Heart right ventricle (tissue), 16 donors: ENCODE data around the gene TTBK1. TPM values are rescaled to one million over a fixed set of nuclear protein-coding genes. Genes with fewer than 3 reads are reported as not detected.

ENCODE experiments used
- ATAC-seq, 8 donors: fragments of 200-7000 bp; cut with Tn5 transposase; one replicate each; pipeline ENCODE4 v1.9.1; 2020; ENCODE audit warnings: mild to moderate bottlenecking in 8 of 8, moderate library complexity in 8 of 8, moderate number of reproducible peaks in 1 of 8
- DNase-seq, 2 donors: peaks; one replicate each; pipeline ENCODE4 v3.0.0-alpha.2; 2020
- H3K27ac ChIP-seq, 10 donors: fragments of 200-600 bp; sonication (generic) in 2 of 10; one replicate each; pipeline versions ENCODE4 v1.5.0 to v1.8.0; 2020 to 2022; ENCODE audit warnings: mild to moderate bottlenecking in 3 of 10
- H3K27me3 ChIP-seq, 7 donors: fragments of 200-600 bp; one replicate each; pipeline ENCODE4 v1.8.0; 2021 to 2022; ENCODE audit warnings: mild to moderate bottlenecking in 2 of 7
- H3K36me3 ChIP-seq, 9 donors: fragments of 200-600 bp; sonication (generic) in 1 of 9; one replicate each; pipeline versions ENCODE4 v1.5.0 to v1.8.0; 2020 to 2022; ENCODE audit warnings: mild to moderate bottlenecking in 2 of 9
- H3K4me1 ChIP-seq, 9 donors: fragments of 200-600 bp; sonication (generic) in 1 of 9; one replicate each; pipeline versions ENCODE4 v1.5.0 to v1.8.0; 2020 to 2022; ENCODE audit warnings: mild to moderate bottlenecking in 4 of 9
- H3K4me3 ChIP-seq, 10 donors: fragments of 200-600 bp; sonication (generic) in 2 of 10; one replicate each; pipeline versions ENCODE4 v1.5.0 to v1.8.0; 2020 to 2022; ENCODE audit warnings: mild to moderate bottlenecking in 7 of 10, moderate library complexity in 2 of 10
- H3K9me3 ChIP-seq, 11 donors: fragments of 200-600 bp in 10 of 11; sonication (generic) in 2 of 11; one replicate each; pipeline versions ENCODE4 v1.5.0 to v1.8.0; 2013 to 2022; ENCODE audit warnings: mild to moderate bottlenecking in 2 of 11, control low read depth in 1 of 11, moderate library complexity in 1 of 11
- CTCF ChIP-seq, 9 donors: fragments of 200-600 bp; sonication (generic) in 2 of 9; IDR thresholded peaks; one replicate each; pipeline versions ENCODE4 v1.5.0 to v1.8.0; 2021 to 2022; ENCODE audit warnings: antibody characterized with exemption in 9 of 9, mild to moderate bottlenecking in 5 of 9, moderate library complexity in 1 of 9
- WGBS, 2 donors: extraction: QIAGEN DNeasy Blood & Tissue Kit; methylation state at CpG; one replicate each; pipeline ENCODE4 v1.1.7; 2013; ENCODE audit warnings: inconsistent platforms in 1 of 2; 5-methylcytosine and 5-hydroxymethylcytosine counted together
- intact Hi-C, 10 donors: fragments of 100-400 bp; cut with DNase I; formaldehyde crosslinking; loops; one replicate each; pipeline versions ENCODE4 v1.11.1 to v1.14.2; 2022
- polyA plus RNA-seq, 2 donors: library from polyadenylated mRNA; stranded (reverse); fragments of 200-250 nt; gene quantifications; one replicate each; pipeline ENCODE4 v1.2.3, GENCODE V29; 2013
- total RNA-seq, 10 donors: library from RNA; stranded (reverse); fragmentation: NEBNext Ultra II Directional in 3 of 10; extraction: Animal tissue kit (Norgen Biotek cat#: 25700) in 3 of 10; gene quantifications; one replicate each; pipeline versions ENCODE4 v1.2.1 to v1.2.4, GENCODE V29; 2021 to 2023
- donor health status: Arrhythmogenic right ventricular cardiomyopathy.
- donor health status: ischemic (EF 13 %, LVEDD 7.1; RV severe dilation, severe dysfunction).
- donor health status: healthy with polysubstance abuse.
- donor health status: DM: no; HTN: yes; CAD: no.
- donor health status: DM: no; HTN: no; CAD: no.
- donor health status: ischemic (EF 25% LVEDD 6.9; RV normal size, moderate dysfunction).
- donor health status: ischemic (EF 25% LVEDD 5.7; RV mildly dilated, moderate dysfunction).
- donor health status: healthy.
- donor health status: DM: yes; HTN: yes; CAD: no.
- donor health status: Ischemic cardiomyopathy.
- donor health status: ischemic (EF 35%, LVEDD 5.7; RV mildly dilated, moderate dysfunction).
- donor health status: nonischemic (EF 11% LVEDD 7.7; RV severe dilation, severe dysfunction).
- donor health status: DM: yes; HTN: yes; CAD: no.
- donor health status: PGD.
- donor health status: ischemic (EF 29% LVEDD 5.4; RV normal size, mild dysfunction).
- donor health status: nonischemic (EF 23%, LVEDD 6.1; RV moderate dilation, normal function).

Gene TTBK1
- total and polyA plus RNA-seq, 12 donors = 0.04 to 0.69 (median 0.29) TPM

DNA sequence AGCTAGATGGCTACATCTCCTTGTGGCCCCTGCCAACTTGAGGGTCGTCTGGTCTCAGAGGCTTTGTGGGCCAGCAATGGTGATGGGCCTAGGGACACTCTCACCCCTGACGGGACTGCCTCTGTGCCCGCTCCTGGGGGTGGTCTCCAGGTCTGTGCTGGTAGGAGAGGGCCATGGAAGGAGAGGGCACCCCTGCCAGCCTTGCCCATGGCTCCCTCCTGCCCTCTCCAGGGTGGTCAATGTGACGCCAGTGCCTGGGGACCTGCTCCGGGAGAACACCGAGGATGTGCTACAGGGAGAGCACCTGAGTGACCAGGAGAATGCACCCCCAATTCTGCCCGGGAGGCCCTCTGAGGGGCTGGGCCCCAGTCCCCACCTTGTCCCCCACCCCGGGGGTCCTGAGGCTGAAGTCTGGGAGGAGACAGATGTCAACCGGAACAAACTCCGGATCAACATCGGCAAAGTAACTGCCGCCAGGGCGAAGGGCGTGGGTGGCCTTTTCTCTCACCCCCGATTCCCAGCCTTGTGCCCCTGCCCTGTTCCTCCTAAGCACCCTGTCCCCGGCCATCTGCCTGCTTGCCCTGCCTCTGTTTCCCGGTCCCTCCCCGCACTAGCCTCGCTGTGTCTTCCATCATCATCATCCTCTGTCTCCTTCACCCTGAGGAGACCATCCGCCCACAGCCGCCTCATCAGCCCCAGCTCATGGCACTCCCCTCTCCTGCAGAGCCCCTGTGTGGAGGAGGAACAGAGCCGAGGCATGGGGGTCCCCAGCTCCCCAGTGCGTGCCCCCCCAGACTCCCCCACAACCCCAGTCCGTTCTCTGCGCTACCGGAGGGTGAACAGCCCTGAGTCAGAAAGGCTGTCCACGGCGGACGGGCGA, 15.8 kb downstream of the TTBK1 start:
- 91 to 93% methylated on average over 30 of the region's 30 CpGs for WGBS, 2 donors
- Histone ChIP-seq H3K4me3 (no peak overlapping the region), H3K27me3 (peaks cover 0 to 6% (median 0%) of the 10 kb centered on the region in 7 donors), H3K9me3 (no peaks in the 10 kb centered on the region), H3K4me1 (peaks cover 0 to 9% (median 0%) of the 10 kb centered on the region in 9 donors), H3K36me3 (no peaks in the 10 kb centered on the region), H3K27ac (no peak overlapping the region)
- ATAC-seq = no peak
- intact Hi-C loops = no loop called here
- DNase-seq = no peak
- no peak for TF ChIP-seq CTCF (IDR thresholded peaks at IDR 0.05)

- WGBS, 2 donors = 73 to 76% methylated on average over 4 of the region's 4 CpGs
- ATAC-seq (no peak), DNase-seq (no peak)
- Histone ChIP-seq H3K27ac (no peak overlapping the region), H3K27me3 (peaks cover 0 to 3% (median 0%) of the 10 kb centered on the region in 7 donors), H3K9me3 (no peaks in the 10 kb centered on the region), H3K4me1 (peaks cover 0 to 9% (median 0%) of the 10 kb centered on the region in 9 donors), H3K4me3 (no peak overlapping the region), H3K36me3 (no peaks in the 10 kb centered on the region)
- no peak for TF ChIP-seq CTCF (IDR thresholded peaks at IDR 0.05)
- intact Hi-C loops = loop anchor here in 8 of 10 donors (5.0 to 10.0 kb wide), 9 partner anchors 67 to 254 kb away; partner anchors contain the start of genes LRRC73 (in 1 of the 8), POLR1C (in 1 of the 8) and YIPF3 (in 1 of the 8)
Observed at GRCh38 chr6:43260791-43261190, 17.5 kb downstream of the TTBK1 start.

DNA sequence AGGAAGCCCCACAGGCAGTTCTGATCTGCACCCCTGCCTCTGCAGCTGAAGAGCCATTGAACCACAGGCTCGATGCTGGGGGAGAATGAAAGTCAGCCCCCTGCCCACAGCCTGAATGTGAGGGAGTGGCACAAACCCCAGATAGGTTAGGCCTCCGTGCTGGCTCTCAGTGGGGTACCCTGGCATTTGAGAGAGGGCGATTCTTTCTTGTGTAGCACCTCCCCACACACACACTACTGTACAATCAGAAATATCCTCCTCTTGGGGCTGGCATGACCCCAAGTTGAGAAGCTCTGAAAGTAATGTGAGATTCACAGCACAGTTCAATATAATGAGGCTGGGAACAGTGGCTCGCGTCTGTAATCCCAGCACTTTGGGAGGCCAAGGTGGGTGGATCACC, 17.9 kb downstream of the TTBK1 start:
- intact Hi-C loops = loop anchor here in 8 of 10 donors (5.0 to 10.0 kb wide), 9 partner anchors 66 to 254 kb away; partner anchors contain the start of genes LRRC73 (in 1 of the 8), POLR1C (in 1 of the 8) and YIPF3 (in 1 of the 8)
- ATAC-seq (no peak), DNase-seq (no peak)
- Histone ChIP-seq H3K4me1 (peaks cover 0 to 9% (median 0%) of the 10 kb centered on the region in 9 donors), H3K4me3 (no peak overlapping the region), H3K9me3 (no peaks in the 10 kb centered on the region), H3K36me3 (no peaks in the 10 kb centered on the region), H3K27ac (no peak overlapping the region), H3K27me3 (peaks cover 0 to 3% (median 0%) of the 10 kb centered on the region in 7 donors)
- TF ChIP-seq CTCF (IDR thresholded peaks at IDR 0.05) = no peak
- WGBS, 2 donors = 72 to 81% methylated on average over 5 of the region's 5 CpGs

- no peaks in the 10 kb centered on the region for H3K9me3 ChIP-seq
- peaks cover 0 to 3% (median 0%) of the 10 kb centered on the region in 7 donors for H3K27me3 ChIP-seq
- TF ChIP-seq CTCF (IDR thresholded peaks at IDR 0.05) = no peak
- no peak for DNase-seq
- H3K36me3 ChIP-seq = no peaks in the 10 kb centered on the region
- peaks cover 0 to 10% (median 0%) of the 10 kb centered on the region in 9 donors for H3K4me1 ChIP-seq
- 82 to 88% methylated on average over 14 of the region's 14 CpGs for WGBS, 2 donors
- no peak overlapping the region for H3K4me3 ChIP-seq
- intact Hi-C loops = loop anchor here in 9 of 10 donors (2.0 to 10.0 kb wide), 11 partner anchors 65 to 253 kb away; partner anchors contain the start of genes LRRC73 (in 1 of the 9), POLR1C (in 1 of the 9) and YIPF3 (in 1 of the 9)
- H3K27ac ChIP-seq = no peak overlapping the region
- ATAC-seq = peak in 1 of 8 donors; percentile 36
Observed at GRCh38 chr6:43262000-43262779, 18.9 kb downstream of the TTBK1 start.
